HG02623 (cell line): ENCODE results near the gene CEP41.

ENCODE experiments used
- ATAC-seq: cut with Tn5 transposase; IDR thresholded peaks from one replicate; pipeline ENCODE4 v1.9.1; 2021; ENCODE audit warnings: moderate library complexity; ENCODE audit not compliant: unreplicated experiment

The CEP41 gene

GRCh38 chr7:130421684-130422083, 19.1 kb downstream of the CEP41 start:
- ATAC-seq, result no peak

DNA sequence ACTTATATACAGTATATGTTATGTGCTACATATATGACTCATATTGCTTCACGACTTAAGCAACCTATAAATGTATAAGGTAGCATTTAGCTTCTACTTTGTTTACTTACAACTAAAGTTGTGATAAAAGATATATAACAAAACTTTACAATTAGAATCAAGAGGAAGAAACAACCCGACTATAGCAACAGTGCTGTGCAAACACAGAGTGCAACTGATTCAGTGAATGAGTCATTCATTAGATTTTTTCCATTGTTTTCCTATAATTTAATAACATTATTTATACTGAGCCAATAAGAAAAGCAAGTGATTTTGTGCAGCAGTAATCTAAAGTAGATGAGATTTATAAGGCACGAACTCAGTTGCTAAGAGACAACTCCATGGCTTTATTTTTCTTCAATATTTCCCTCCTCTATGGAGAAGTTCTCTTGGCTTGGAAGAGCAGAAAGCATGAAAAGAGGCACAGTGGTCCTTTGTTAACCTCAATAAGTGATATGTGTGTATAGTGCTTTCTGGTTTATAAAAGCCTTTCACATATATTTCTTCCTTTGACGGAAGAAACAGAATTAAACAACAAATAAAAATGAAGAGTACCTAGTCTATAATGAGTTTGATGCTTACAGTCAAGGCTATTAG, 19.8 kb downstream of the CEP41 start:
- ATAC-seq, result no peak

DNA sequence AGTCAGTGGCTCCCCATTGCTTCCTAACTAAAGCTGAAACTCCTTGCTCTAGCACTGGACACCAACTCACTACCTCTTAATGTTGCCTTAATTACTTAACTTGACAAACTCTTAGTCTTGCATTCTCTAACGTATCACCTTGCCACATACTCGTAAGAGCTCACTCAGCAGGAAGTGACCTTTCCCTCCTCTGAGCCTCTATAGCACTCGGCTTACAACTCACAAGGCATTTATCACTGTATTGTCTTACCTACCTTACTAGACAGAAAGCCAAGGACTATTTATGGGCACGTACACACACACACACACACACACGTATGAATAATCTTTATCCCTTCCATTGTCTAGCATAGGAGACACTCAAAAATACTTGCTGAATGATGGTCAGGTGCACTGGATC, 21.2 kb downstream of the CEP41 start:
- no peak for ATAC-seq

DNA sequence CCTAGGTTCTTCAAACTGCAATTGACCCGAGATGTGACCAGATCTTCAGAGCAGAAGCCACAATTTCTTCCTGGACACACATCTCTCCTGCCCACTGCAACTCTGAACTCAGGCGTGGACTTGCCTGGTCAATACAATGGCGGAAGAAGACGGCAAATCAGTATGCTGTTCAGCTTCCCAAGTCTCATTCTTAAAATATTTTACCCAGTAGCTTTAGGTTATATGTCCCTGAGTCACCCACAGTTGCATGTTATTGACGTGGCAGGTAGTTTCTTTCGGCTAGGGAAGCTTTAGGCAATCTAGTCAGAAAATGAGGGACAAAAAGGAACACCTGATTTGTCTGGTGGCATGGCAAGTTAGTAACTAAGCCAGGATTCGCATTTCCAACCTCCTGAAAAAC, 22.5 kb downstream of the CEP41 start:
- ATAC-seq, result no peak

GRCh38 chr7:130417213-130417612, 23.6 kb downstream of the CEP41 start:
- no peak for ATAC-seq

GRCh38 chr7:130415006-130415405, 25.8 kb downstream of the CEP41 start:
- ATAC-seq, result no peak

- no peak for ATAC-seq
These were observed 27.6 kb downstream of the CEP41 start for GRCh38 chr7:130413201-130413600.

- no peak for ATAC-seq
These were observed 29.8 kb downstream of the CEP41 start for GRCh38 chr7:130410868-130411541.

- no peak for ATAC-seq
These were observed 31.1 kb downstream of the CEP41 start for GRCh38 chr7:130409712-130410072.

DNA sequence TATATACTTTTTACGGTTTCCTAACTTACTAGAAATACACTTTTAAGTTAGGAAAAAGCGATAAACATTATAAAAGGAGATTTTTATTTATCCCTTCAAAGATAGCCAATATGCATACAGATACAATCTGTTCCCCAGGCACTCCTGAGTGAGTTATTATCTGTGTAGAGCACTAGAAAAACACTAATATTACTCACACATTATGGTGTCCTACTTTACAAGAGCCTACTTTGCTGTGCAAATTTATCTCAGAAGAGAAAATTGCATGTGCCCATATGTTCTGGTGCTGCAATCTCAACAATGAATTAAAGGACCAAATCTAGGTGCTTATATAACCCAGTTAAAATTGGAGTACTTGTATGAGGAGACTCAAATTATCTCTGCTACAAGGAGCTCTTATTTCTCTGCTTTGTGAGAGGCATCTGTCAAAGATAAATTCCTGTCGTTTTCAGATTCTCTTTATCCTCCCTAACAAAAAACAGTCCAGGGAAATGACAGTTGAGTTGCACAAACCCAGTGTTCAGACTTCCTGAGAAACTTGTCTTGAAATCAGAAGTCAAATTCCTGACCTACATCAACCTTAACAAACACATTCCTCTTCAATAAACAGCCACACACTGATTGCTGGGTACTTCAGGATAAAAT, 31.6 kb downstream of the CEP41 start:
- no peak for ATAC-seq

DNA sequence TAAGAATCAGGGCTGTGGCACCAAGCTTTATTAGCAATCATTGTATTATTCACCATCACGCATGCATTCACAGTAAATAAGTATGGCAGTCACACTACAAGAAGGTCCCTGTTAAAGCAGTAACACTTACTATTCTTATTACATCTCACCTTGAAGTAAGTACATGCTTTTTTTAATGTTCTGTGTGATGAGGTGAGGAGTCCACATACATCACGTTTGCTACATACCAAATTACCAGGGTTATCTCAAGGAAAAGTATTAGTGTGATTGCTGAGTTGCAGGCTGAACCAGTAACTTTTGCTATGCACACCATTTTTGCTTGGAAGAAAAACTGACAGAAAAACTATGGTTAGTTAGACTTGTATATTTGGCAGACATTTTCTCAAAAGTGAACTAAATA, 35.8 kb downstream of the CEP41 start:
- ATAC-seq, result no peak

GRCh38 chr7:130401578-130401977, 39.2 kb downstream of the CEP41 start:
- ATAC-seq, result no peak

DNA sequence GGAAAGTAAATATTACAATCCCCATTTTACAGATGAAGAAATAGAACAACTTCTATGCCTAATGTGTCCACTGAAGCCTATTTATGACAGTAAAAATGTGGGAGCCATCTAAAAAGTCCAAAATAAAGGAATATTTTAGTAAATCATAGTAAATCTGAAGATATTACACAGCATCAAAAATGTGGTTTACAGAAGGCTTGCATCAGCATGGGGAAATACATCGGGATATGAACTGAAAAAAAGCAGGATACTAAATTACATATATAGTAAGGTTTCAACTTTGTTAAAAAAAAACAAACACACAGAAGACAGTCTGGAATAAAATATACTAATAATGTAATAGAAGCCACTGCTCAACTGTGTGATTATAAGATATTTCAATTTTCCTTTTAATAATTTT, 39.7 kb downstream of the CEP41 start:
- no peak for ATAC-seq

DNA sequence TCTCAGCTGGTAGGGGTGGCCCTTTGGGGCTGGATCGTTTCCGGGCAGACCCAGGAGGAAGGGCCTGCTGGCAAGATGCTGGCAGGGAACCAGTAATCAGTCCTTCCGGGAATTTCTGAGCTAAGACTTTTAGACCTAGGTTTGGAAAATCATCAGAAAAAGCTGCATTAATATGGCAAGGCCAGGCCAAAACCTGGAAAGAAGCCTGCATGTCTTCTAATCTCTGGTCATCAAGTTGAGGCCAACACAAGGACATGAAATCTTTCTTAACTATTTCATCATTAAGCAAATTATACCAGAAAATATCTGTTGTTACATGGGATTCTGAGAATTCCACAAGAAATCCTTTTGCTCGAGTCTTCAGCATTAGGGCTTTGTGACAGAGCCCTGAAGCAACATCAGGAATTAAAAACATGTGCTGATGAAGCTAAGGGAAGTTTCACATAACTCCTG, 40.7 kb downstream of the CEP41 start:
- ATAC-seq, result no peak

- no peak for ATAC-seq
These were observed 42.2 kb downstream of the CEP41 start for GRCh38 chr7:130398526-130399090.

- no peak for ATAC-seq
These were observed 43.1 kb downstream of the CEP41 start for GRCh38 chr7:130397758-130398073.

DNA sequence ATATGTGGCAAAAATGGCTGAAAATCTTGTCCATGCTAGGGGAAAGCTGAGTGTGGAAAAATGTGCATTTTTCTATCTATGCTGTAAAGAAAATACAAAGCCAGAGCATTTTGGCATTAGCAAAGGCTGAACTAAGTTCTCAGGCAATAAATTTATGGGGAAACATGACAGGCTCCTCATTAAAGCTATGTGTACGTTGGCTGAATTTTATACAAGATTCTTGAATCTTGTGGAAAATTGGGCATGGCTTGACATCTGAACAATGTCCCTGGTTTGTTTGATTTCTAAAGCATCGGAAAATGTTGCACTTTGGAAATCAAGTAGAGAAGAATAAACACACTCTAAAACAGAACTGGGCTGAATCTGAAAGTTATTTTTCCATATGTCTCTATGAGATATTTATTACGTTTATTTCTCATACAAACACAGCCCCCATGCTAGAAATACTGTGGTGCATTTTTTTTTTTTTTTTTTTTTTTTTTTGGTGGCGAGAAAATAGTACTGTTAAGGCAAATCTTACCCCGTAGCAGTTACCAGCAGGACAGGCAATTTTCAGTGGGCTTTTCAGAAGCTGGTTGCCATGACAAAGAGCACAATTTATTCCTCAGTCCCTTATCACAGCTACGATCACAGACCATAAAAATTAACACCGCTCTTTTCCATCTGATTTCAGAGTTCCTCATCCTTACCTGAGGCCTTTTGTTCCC, 43.6 kb downstream of the CEP41 start:
- ATAC-seq, result no peak

DNA sequence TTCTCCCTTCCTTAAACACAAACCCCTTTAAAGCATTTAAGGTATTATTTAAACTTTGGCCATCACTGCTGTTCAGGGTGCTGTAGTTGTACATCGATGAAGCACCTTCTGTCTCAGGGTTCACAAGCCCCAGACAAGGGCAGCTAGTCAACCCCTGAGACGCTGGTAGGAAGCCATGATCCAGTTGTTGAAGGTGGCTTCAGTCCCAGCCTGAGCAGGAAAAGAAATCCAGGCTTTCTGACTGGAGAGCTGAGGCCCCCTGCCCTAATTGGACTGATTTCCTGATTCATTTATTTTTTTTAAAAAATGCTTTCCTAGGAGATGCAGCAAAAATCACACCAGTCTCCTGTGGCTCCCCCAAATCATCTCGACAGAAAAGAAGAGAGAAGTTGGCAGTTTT, 44.7 kb downstream of the CEP41 start:
- no peak for ATAC-seq

DNA sequence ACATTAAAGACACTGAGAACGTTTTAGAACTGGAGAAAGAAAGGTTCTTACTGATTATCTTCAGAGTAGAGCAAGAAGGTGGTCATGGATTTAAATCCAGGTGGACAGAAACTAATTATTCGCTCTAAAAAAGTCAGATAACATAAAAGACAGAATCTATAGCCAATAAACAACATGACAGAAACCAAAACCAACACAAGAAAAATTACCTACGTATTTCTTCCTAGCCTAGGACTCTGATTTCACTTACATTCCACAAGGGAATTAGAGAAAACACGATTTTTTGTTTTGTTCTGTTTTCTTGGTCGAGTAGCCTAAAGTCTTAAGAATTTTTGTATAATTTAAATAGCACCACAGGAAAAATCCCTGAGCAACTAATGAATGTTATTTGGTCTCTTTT, 45.4 kb downstream of the CEP41 start:
- ATAC-seq, result no peak

DNA sequence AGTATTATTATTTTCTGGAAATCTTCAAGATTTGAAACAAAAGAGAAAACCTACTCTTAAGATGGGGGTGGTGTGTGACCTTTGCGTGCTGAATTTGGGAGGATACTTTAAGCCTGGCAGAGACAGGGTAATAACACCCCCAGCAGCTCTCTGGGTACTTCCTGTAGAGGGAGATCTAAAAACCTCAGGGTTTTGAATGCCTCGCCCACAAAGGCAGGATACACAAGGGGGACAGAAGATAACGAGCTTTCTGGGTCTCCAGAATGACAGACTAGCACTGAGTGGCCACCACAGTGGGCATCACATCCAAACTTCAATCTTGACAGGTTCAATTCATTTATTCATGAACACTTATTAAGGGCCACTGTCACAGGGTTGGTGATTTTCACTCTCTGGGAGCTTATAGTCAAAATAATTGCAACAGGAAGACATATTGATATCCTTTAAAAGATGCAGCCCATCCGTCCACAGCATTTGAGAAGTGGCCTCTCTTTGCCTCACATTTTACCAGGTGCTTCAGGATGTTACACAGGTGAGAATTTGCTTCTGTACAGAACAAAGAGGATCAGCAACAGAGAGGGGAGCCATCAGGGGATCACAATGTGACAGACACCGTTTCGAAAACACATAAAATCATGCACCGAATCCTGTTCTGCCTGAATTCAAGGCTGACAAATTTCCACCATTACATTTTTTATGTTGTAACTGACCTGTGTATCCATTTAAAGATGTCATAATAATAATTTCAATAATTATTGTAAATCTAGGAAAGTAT, 46.2 kb downstream of the CEP41 start:
- no peak for ATAC-seq

GRCh38 chr7:130393841-130394411, 46.9 kb downstream of the CEP41 start:
- no peak for ATAC-seq
